Right ventricle myocardium inferior (tissue), 1 donor: ENCODE measurements around the gene SLC6A12. TPM values are rescaled to one million over a fixed set of nuclear protein-coding genes. Genes with fewer than 3 reads are reported as not detected.

Source experiments
- ATAC-seq: fragments of 200-7000 bp; cut with Tn5 transposase; one replicate; pipeline ENCODE4 v1.9.1; 2020; ENCODE audit warnings: mild to moderate bottlenecking, moderate library complexity
- DNase-seq: peaks from one replicate; pipeline ENCODE4 v3.0.0; 2021; ENCODE audit errors: missing footprints
- intact Hi-C: fragments of 100-400 bp; cut with DNase I; formaldehyde crosslinking; loops from one replicate; pipeline ENCODE4 v1.11.0; 2022
- long read RNA-seq: library from polyadenylated mRNA; unstranded; transcript quantifications from one replicate; pipeline ENCODE4 v2.0.0, GENCODE V29; 2021
- total RNA-seq: library from RNA; stranded (reverse); fragmentation: NEBNext Ultra II Directional; extraction: Animal tissue kit (Norgen Biotek cat#: 25700); gene quantifications from one replicate; pipeline ENCODE4 v1.2.1, GENCODE V29; 2021
- donor health status: DM: no; HTN: yes; CAD: no; lungs with severe emphysema.

SLC6A12 gene
- 0.68 TPM for total RNA-seq
- long read RNA-seq: 0 reads

- intact Hi-C loops: no loop called here
- ATAC-seq (no peak), DNase-seq (no peak)
These were observed at the start of gene SLC6A12 for GRCh38 chr12:214003-214741. Gene SLC6A12 (minus strand): TSS chr12:214157. CDS start chr12:209986, 4,171 bp downstream.

DNA sequence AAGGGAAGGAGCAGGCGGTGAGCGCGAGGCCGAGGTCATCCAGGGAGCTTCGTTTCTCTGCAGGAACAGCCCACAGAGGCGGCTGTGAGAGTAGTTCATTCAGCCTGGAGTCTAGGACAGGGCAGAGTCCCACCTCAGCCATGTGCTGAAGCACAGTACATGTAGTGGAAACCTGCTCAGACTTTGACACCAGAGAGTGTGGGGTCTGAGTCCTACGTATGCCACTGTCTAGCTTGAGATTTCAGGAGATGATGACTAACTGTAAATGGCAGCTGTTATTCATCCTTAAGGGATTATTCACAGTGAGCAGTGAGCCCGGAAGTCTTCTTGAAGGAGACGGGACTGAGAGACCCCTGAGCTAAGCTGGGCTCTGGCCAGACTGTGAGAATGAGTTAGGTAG, 49.6 kb upstream of the SLC6A12 start:
- ATAC-seq (no peak), DNase-seq (no peak)
- intact Hi-C loops: no loop called here

DNA sequence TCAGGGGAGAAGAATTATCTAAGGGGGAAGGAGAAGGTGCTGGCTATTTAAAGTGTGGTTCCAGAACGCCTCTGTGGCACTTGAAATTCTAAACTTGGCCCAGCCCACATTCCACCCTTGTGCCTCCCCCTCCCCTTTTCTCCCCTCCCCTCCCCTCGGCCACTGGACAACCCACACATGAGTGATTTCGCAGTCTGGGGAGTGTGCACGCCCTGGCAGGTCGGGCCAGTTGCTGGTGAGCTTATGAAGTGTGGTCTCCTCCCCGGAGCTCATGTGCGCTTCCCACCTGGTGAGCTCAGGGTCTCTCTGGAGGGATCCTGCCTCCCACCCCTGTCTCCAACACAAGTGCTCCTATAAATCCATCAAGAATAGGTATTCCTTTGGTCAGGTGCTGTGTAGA, 48.9 kb upstream of the SLC6A12 start, which contains the start of gene SLC6A13:
SLC6A13 (minus strand) TSS at position 20 of the 400 bp plus-strand sequence. CDS start 2,784 bp downstream, outside the sequence.
- DNase-seq (no peak), ATAC-seq (peak; percentile 52)
- intact Hi-C loops: no loop called here

- intact Hi-C loops: no loop called here
- ATAC-seq: no peak
- no peak for DNase-seq
These were observed 48.2 kb upstream of the SLC6A12 start for GRCh38 chr12:262113-262512.

- intact Hi-C loops: no loop called here
- ATAC-seq: no peak
- DNase-seq: no peak
These were observed 43.8 kb upstream of the SLC6A12 start for GRCh38 chr12:257521-258321.

DNA sequence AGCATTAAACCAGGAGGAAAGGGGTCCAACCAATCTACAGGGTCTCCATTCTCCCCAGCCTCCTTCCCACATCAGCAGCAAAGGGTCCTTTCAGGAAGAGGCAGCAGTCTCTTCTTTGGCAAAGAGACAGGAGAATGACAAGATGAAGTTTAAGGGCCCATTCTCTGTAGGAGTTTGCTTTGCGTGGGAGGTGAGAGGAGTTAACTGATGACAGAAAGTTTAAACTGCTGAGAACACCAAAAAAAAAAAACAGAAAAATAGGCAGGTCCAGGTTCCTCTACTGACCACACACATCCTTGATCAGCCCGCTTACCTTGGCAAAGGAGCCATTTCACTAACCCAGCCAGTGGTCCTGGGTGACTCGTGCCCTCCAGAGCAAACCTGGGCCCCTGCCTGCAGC, 43.0 kb upstream of the SLC6A12 start:
- DNase-seq: no peak
- no peak for ATAC-seq
- intact Hi-C loops: no loop called here

DNA sequence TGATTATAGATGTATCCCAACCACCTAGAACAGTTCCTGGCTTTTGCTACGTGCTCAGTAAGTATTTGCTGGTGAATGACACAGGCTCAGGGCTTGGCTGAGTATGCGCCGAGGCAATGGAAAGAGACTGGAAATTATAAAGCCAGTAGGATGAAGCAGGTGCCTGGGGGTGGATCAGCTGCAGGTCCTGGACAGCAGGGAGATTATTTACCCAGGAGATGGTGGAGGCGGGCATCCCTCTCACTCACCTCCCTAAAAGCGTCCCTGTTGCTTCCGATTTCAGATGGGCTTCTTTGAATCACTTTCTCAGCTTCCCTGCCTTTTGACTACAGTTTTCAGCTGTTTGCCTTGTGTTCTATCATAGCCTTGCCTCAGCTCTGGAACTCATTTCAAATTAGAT, 42.3 kb upstream of the SLC6A12 start:
- ATAC-seq: no peak
- DNase-seq: no peak
- intact Hi-C loops: no loop called here

DNA sequence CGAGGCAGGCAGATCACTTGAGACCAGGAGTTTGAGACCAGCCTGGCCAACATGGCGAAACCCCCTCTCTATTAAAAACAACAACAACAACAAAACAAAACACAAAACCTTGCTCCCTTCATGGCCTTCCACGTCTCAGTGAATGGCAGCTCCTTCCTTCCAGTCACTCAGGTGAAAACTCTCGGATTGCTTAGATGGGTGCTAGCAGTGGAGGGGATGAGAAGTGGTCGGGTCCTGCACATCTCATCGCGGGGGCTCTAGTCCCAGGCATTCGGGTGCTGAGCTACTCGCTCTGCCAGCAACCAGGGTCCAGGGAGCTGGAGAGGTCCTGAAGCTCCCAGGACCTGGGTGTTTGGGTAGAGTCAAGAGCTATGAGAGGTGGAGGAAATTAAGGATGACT, 41.0 kb upstream of the SLC6A12 start:
- intact Hi-C loops: no loop called here
- ATAC-seq: no peak
- DNase-seq: no peak

GRCh38 chr12:254039-254438, 40.1 kb upstream of the SLC6A12 start:
- intact Hi-C loops: no loop called here
- ATAC-seq (no peak), DNase-seq (no peak)

- no peak for ATAC-seq
- DNase-seq: no peak
- intact Hi-C loops: no loop called here
These were observed 39.3 kb upstream of the SLC6A12 start for GRCh38 chr12:253116-253831.

- intact Hi-C loops: no loop called here
- ATAC-seq (no peak), DNase-seq (no peak)
These were observed 38.7 kb upstream of the SLC6A12 start for GRCh38 chr12:252636-253035.

DNA sequence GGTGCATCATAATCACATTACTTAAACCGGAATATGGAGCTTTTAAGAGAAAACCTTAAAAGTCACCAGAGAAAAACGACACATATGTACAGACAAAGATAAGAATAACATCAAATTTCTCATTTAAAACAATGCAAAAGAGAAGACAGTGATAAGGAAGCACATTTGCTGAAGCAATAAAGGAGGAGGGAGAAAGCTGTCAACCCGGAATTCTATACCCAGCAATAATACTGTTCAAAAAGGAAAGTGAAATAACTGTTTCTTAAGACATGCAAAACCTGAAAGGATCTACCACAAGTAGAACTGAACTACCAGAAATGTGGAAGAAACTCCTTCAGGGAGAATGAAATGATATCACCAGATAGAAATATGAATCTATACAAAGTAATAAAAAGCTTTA, 33.3 kb upstream of the SLC6A12 start:
- intact Hi-C loops: no loop called here
- DNase-seq: no peak
- ATAC-seq: no peak

- ATAC-seq (no peak), DNase-seq (no peak)
- intact Hi-C loops: no loop called here
These were observed 29.4 kb upstream of the SLC6A12 start for GRCh38 chr12:243381-243780.

GRCh38 chr12:242496-242895, 28.5 kb upstream of the SLC6A12 start:
- intact Hi-C loops: no loop called here
- no peak for ATAC-seq
- no peak for DNase-seq

GRCh38 chr12:241266-241665, 27.3 kb upstream of the SLC6A12 start:
- ATAC-seq (no peak), DNase-seq (no peak)
- intact Hi-C loops: no loop called here

- DNase-seq: no peak
- no peak for ATAC-seq
- intact Hi-C loops: no loop called here
These were observed 26.6 kb upstream of the SLC6A12 start for GRCh38 chr12:240566-240965.

GRCh38 chr12:238736-239398, 24.9 kb upstream of the SLC6A12 start:
- intact Hi-C loops: no loop called here
- DNase-seq (no peak), ATAC-seq (no peak)

- DNase-seq (no peak), ATAC-seq (no peak)
- intact Hi-C loops: no loop called here
These were observed 24.2 kb upstream of the SLC6A12 start for GRCh38 chr12:238116-238515.
